HTR-8/SVneo (cell line): Measurements from ENCODE around the gene PLCXD1.

ENCODE experiments used
- DNase-seq: peaks from one replicate; pipeline ENCODE4 v3.0.0; 2011; ENCODE audit warnings: low spot score, mixed read lengths; ENCODE audit not compliant: insufficient read length
- FAIRE-seq: peaks from 2 replicates; lab custom pipeline; 2011; peaks lifted over from hg19 to GRCh38; lab: Jason Lieb, UNC

The PLCXD1 gene

GRCh38 chrX:331825-332495 is 50.8 kb downstream of the PLCXD1 start:
- DNase-seq (no peak), FAIRE-seq (no peak)

DNA sequence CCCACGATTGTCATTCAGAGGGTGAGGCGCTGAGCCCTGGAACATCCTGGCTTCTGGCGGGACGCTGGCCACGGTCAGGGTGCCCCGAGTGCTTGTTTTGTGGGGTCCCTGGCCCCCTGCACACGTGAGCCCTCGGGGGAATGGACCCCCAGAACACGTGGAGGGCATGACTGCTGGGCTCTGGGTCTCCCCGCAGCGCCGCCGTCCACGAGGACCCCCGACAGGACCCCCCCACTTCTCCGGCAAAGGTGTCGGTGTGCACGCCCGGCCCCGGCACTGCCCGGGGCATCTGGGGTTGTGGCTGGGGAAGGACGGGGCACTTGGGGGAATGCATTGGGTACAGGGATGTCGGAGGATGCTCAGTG is 51.3 kb downstream of the PLCXD1 start:
- no peak for DNase-seq

GRCh38 chrX:332916-333610 is 51.9 kb downstream of the PLCXD1 start:
- FAIRE-seq: no peak
- no peak for DNase-seq

More for the DNA sequence above, 51.3 kb downstream of the PLCXD1 start:
- FAIRE-seq: no peak

DNA sequence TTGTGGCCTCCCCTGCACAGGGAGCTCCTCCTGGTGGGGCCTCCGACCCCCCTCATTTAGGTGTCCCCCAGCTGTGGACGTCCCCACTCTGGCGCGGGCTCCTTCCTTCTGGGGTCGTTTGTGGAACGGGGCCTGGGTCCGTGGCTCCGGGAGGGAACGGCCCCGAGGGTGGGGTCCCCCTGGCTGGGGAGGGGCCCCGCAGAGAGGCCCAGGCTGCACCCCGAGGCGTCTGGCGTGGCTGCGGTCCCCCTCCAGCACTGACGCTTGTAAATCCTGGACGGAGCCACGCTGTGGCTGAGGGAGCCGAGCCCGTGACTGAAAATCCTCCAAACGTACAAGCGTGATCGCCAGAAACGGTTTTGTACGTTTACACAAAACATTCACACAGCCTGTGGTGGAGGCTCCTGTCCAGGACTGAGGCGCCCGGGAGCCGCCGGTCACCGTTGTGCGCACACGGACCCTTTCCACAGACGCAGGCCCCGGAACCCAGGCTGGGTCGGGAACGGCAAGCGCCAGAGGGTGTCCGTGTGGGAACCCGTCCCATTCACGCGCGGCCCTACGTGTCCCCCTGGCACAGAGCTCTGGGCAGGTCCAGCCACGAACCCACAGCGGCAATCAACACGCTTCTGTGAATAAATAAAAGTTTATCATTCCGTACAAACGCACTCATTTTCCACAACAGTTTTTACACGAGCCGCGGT is 52.6 kb downstream of the PLCXD1 start:
- FAIRE-seq: no peak
- DNase-seq: no peak

DNA sequence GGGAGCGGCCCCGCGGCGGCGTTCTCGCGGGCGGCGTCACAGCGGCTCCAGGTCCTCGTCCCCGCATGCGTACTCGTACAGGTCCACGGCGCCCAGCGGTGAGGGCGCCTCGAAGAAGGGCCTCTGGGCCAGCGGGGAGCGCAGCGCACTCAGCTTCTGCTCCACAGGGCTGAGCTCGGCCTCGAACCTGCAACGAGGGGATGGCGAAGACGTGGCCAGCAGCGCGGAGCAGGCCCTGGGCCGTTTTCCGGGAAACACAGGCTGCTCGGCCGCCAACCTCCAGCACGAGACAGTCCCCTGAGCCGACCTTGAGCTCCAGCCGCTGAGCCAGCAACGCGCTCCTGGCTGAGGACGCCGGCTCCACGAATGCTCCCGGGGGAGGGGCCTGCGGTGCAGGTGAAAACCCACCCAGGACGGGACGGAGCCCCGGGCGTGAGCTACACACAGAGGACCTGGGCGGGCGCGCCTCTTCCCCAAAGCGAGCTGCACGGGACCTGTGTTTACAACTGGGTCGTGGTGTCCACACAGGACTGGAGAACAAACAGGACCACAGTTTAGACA is 53.2 kb downstream of the PLCXD1 start:
- DNase-seq (no peak), FAIRE-seq (no peak)

- no peak for FAIRE-seq
These were observed 54.0 kb downstream of the PLCXD1 start for GRCh38 chrX:334971-335757.

GRCh38 chrX:335758-336155 is 54.6 kb downstream of the PLCXD1 start:
- FAIRE-seq: no peak

More at GRCh38 chrX:334971-335757, 54.0 kb downstream of the PLCXD1 start:
- no peak for DNase-seq

DNA sequence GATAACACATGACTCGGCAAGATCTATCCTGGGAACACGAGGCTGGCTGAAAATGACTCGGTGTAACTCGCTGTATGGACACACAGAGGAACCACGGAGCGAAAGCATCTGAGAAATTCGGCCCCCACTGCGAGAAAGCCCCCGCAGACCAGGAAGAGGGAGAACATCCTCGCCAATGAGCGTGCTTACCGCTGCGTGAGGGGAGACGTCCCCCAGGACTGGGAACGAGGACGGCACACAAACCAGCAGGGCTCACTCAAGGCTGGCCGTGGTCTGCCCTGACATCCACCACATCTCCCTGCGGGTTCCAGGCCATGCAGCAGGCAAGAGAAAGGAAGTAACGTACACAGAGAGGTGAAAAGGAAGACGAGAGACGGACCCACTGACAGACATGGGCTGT is 55.0 kb downstream of the PLCXD1 start:
- DNase-seq (no peak), FAIRE-seq (no peak)

More at GRCh38 chrX:335758-336155, 54.6 kb downstream of the PLCXD1 start:
- no peak for DNase-seq

DNA sequence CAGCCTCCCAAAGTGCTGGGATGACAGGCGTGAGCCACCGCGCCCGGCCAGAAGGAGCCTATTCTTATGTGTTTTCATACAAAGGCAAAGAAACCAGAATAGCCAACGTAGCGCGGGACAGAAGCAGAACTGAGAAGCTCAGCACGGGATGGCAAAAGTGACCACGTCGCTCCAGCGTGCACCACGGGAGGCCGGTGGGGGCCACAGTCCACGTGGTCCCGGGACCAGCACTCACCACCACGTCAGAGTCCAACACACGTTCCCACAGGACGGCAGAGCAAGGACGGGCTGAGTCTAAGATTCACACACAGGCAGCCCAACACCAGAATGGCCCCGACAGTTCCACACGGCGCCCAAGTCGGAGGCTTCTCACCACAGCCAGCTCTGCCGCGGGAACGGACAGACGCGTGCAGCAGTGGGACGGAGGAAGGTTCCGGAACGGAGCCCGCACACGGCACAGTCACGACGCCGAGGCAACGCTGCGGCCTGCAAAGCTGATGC is 56.2 kb downstream of the PLCXD1 start:
- DNase-seq: no peak
- FAIRE-seq: no peak

GRCh38 chrX:338281-338835 is 57.2 kb downstream of the PLCXD1 start:
- FAIRE-seq (no peak), DNase-seq (no peak)

DNA sequence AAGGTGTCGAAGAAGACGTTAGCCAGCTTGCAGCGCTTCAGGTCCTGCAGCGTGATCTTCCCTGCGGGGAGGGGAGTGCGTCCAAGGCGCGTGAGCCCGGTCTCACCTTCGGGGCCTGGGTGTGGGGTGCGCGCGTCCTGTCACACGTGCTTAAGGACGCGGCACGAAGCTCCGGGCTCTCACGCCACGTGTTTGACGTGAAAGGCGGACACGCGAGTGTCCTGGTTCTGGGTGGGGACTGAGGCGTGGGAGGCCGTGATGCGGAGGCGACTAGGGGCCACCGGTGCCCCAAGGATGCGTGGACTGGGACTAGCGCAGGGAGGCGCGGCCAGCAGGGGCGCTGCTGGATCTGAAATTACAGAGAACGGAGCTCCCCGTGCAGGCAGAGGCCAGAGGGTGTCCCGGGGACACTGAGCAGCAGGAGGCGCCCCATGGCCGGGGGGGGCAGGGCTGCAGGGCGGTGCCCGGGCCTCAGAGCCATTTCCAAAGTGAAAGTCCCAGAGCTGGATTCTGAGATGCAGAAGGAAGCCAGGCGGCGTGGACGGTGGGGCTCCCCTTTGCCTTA is 57.7 kb downstream of the PLCXD1 start:
- FAIRE-seq (no peak), DNase-seq (no peak)

DNA sequence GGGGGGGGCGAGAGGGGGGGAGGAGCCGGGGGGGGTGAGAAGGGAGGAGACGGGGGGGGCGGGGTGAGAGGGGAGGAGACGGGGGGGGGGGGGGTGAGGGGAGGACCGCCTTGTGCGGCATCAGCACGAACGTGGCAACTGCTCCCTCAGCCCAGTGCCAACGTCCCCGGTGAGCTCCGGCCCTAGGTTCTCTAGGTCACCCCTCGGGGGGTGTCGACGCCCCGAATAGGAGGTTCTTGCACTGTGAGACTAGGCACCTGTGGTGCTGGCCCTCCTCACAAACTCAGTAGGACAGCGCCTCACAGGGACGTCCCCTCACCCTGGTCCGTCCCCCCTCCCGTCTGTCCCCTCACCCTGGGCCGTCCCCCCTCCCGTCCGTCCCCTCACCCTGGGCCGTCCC is 58.9 kb downstream of the PLCXD1 start:
- FAIRE-seq (no peak), DNase-seq (no peak)

GRCh38 chrX:340641-341423 is 59.7 kb downstream of the PLCXD1 start:
- no peak for DNase-seq
- FAIRE-seq: peak; percentile 77

DNA sequence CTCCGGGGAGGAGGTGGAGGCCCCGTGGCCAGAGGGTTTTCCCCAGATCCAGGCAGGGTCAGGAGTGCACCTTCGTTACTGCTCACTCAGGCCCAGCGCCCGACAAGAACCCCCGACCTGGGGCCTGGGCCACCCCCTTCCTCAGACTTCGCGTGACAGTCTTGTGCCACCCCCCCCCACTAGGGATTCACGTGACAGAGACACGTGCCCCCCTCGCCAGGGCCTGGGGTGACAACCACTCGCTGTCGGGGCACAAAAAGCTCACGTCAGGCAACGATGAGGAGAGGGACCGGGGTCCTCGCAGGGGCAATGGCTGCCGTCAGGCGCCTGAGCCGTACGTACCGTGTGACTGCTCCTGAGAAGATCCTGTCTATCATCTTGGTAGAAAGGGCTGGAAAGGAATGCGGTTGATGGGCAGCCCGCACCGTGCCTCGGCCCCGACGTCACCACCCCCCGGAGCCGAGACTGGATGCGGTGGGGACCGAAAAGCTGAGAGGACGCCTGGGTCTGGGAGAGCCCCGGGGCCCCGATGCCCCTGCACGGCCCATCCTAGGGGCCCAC is 60.4 kb downstream of the PLCXD1 start:
- DNase-seq (no peak), FAIRE-seq (no peak)

DNA sequence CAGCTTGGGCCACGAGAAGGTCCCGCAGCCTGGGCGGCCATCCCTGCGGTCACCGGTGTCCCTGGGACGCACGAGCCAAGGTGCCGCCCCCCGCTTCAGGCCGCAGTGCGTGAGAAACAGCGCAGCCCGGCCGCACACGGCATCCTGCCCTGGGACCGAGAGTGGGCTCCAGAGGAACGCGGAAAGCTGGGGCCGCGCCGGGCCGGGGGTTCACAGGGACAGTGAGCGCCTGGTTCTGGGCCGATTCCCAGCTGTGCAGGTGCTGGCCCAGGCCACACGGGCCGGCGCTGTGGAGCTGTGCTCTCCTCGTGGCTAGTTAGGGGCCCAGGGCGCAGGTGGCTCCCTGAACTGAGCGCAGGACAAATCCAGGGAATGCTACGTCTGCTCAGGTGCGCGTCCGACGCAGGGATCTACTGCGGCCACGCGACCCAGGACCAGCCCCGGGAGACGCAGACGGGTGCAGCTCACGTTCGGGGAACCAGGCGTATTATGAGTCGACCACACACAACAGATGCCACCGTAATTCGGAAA is 63.3 kb downstream of the PLCXD1 start:
- FAIRE-seq (no peak), DNase-seq (no peak)

GRCh38 chrX:345020-345925 is 64.1 kb downstream of the PLCXD1 start:
- DNase-seq (no peak), FAIRE-seq (no peak)
